B cell (primary cell): ENCODE results near the gene KCNJ6. TPM values are rescaled to one million over a fixed set of nuclear protein-coding genes. Genes with fewer than 3 reads are reported as not detected.

Experiments used
- ATAC-seq: fragments of 200-7000 bp; cut with Tn5 transposase; one replicate; pipeline ENCODE4 v1.10.0; 2021; ENCODE audit warnings: low read depth, mild to moderate bottlenecking, moderate number of reproducible peaks, moderate library complexity
- CTCF ChIA-PET: fragments of 350-600 bp; sonication (Branson Sonifier 250); formaldehyde crosslinking; loops from one replicate; lab custom pipeline; 2021; ENCODE audit warnings: antibody characterized with exemption, inconsistent platforms; lab: Charles Lee
- POLR2A ChIA-PET: fragments of 350-600 bp; sonication (Branson Sonifier 250); formaldehyde crosslinking; loops from one replicate; lab custom pipeline; 2021; ENCODE audit warnings: antibody characterized with exemption; lab: Charles Lee
- DNase-seq: peaks from one replicate; pipeline ENCODE4 v3.0.0; 2013
- H2AFZ ChIP-seq: 2 replicates; pipeline ENCODE4 v1.6.1; 2012; ENCODE audit warnings: mild to moderate bottlenecking, low read depth, low read length; ENCODE audit not compliant: insufficient read depth, poor library complexity, severe bottlenecking
- H3K27ac ChIP-seq, 2 donors: 1 replicate in 1 of 2; 2 replicates in 1 of 2; pipeline ENCODE4 v1.5.1; 2012 to 2013; ENCODE audit warnings: low read length in 2 of 2, mild to moderate bottlenecking in 2 of 2, moderate library complexity in 1 of 2
- H3K27me3 ChIP-seq, 4 experiments: fragments of 200-600 bp in 1 of 4; sonication (generic) in 1 of 4; replicated peaks in 1 of 4; 1 replicate in 2 of 4; 2 replicates in 2 of 4; pipeline versions ENCODE4 v1.6.1 to v1.7.0; 2013 to 2016; ENCODE audit warnings: low read length in 3 of 4, mild to moderate bottlenecking in 2 of 4, mixed read lengths in 1 of 4, moderate library complexity in 1 of 4; ENCODE audit not compliant: insufficient read depth in 4 of 4, control insufficient read depth in 3 of 4; ENCODE audit errors: control extremely low read depth in 1 of 4
- H3K36me3 ChIP-seq, 2 experiments: replicated peaks in 1 of 2; 1 replicate in 1 of 2; 2 replicates in 1 of 2; pipeline versions ENCODE4 v1.6.1 to v1.7.1; 2013; ENCODE audit warnings: low read length in 1 of 2; ENCODE audit not compliant: insufficient read depth in 2 of 2, control insufficient read depth in 1 of 2; ENCODE audit errors: control extremely low read depth in 1 of 2, extremely low read depth in 1 of 2
- H3K4me1 ChIP-seq, 2 donors: fragments of 200-600 bp in 1 of 2; sonication (generic) in 1 of 2; 1 replicate in 1 of 2; 2 replicates in 1 of 2; pipeline versions ENCODE4 v1.5.1 to v1.6.1; 2013 to 2017; ENCODE audit warnings: low read length in 2 of 2; ENCODE audit not compliant: control insufficient read depth in 2 of 2, insufficient read depth in 2 of 2
- H3K4me2 ChIP-seq: replicated peaks from 2 replicates; pipeline ENCODE3; 2012; ENCODE audit warnings: mild to moderate bottlenecking, low read depth, low read length; ENCODE audit not compliant: poor library complexity, severe bottlenecking
- H3K4me3 ChIP-seq, 5 experiments: fragments of 200-600 bp in 1 of 5; sonication (generic) in 1 of 5; 1 replicate in 3 of 5; 2 replicates in 2 of 5; pipeline versions ENCODE4 v1.5.1 to v1.7.0; 2011 to 2016; ENCODE audit warnings: low read length in 4 of 5, mild to moderate bottlenecking in 4 of 5, low read depth in 2 of 5, control low read depth in 1 of 5, moderate library complexity in 1 of 5; ENCODE audit not compliant: insufficient read depth in 1 of 5; ENCODE audit errors: control extremely low read depth in 1 of 5, extremely low read depth in 1 of 5
- H3K79me2 ChIP-seq: fragments of 200-600 bp; sonication (generic); one replicate; pipeline ENCODE4 v1.6.0; 2016; ENCODE audit warnings: low read length; ENCODE audit not compliant: control insufficient read depth, insufficient read depth
- H3K9ac ChIP-seq: fragments of 200-600 bp; sonication (generic); 2 replicates; pipeline ENCODE4 v1.6.1; 2017; ENCODE audit warnings: mild to moderate bottlenecking, low read length, moderate library complexity
- H3K9me3 ChIP-seq, 3 donors: one replicate each; pipeline versions ENCODE4 v1.6.1 to v1.7.1; 2013; ENCODE audit warnings: low read length in 2 of 3; ENCODE audit not compliant: control insufficient read depth in 2 of 3, insufficient read depth in 1 of 3; ENCODE audit errors: control extremely low read depth in 1 of 3
- H4K20me1 ChIP-seq: 2 replicates; pipeline ENCODE4 v1.6.0; 2012; ENCODE audit warnings: mild to moderate bottlenecking, low read length; ENCODE audit not compliant: insufficient read depth, control insufficient read depth, poor library complexity, severe bottlenecking
- H3K27ac Mint-ChIP-seq: one replicate; pipeline ENCODE4 v1.8.0; 2021; ENCODE audit warnings: mixed read lengths
- H3K27me3 Mint-ChIP-seq: one replicate; pipeline ENCODE4 v1.8.0; 2021; ENCODE audit warnings: mixed read lengths
- H3K4me1 Mint-ChIP-seq: one replicate; pipeline ENCODE4 v1.8.0; 2021; ENCODE audit warnings: mixed read lengths
- H3K4me3 Mint-ChIP-seq: one replicate; pipeline ENCODE4 v1.8.0; 2021; ENCODE audit warnings: mixed read lengths
- H3K9me3 Mint-ChIP-seq: one replicate; pipeline ENCODE4 v1.8.0; 2022; ENCODE audit warnings: mixed read lengths; ENCODE audit not compliant: insufficient read depth
- CTCF ChIP-seq: fragments of 200-600 bp; IDR thresholded peaks from one replicate; pipeline ENCODE4 v1.8.0; 2022; ENCODE audit warnings: antibody characterized with exemption, mild to moderate bottlenecking
- EZH2 ChIP-seq: IDR thresholded peaks from 2 replicates; pipeline ENCODE4 v1.6.1; 2012; ENCODE audit warnings: borderline replicate concordance, low read depth, mild to moderate bottlenecking, moderate library complexity, low read length; ENCODE audit not compliant: insufficient read depth, poor library complexity, severe bottlenecking
- WGBS: methylation state at CpG from one replicate; pipeline ENCODE4 v1.1.5; 2013; ENCODE audit warnings: missing lambda C conversion rate; ENCODE audit not compliant: insufficient coverage; 5-methylcytosine and 5-hydroxymethylcytosine counted together
- intact Hi-C: fragments of 100-400 bp; cut with micrococcal nuclease; formaldehyde crosslinking; loops from one replicate; pipeline ENCODE4 v1.10.0; 2022
- polyA plus RNA-seq: library from polyadenylated mRNA; depleted of rRNA; stranded (reverse); fragments of >200 nt; gene quantifications from 2 replicates; pipeline ENCODE4 v1.2.3, GENCODE V29; 2012
- total RNA-seq, 2 donors: library from RNA; stranded (reverse); fragments of 120-200 nt in 1 of 2; gene quantifications; 1 replicate in 1 of 2; 2 replicates in 1 of 2; pipeline versions ENCODE4 v1.2.3 to v1.2.4, GENCODE V29; 2013 to 2022

KCNJ6 gene
- total and polyA plus RNA-seq, 2 donors (not counting 1 experiment from before 2014, with no cell fraction given), result not detected

- no peak overlapping the region for H3K4me3 ChIP-seq
- ChIA-PET CTCF (interaction anchor here (0.7 kb wide), 1 partner anchor 440 kb away, joined by 3 read pairs; no protein-coding TSS in a partner anchor), POLR2A (no interaction called here)
- no peaks in the 10 kb centered on the region for H4K20me1 ChIP-seq
- peaks cover 0 to 6% of the 10 kb centered on the region in 2 donors for H3K4me1 ChIP-seq
- H3K79me2 ChIP-seq, result no peaks in the 10 kb centered on the region
- H3K27me3 ChIP-seq, result peaks cover 0 to 8% (median 0%) of the 10 kb centered on the region in 4 experiments
- over 99% methylated on average over 7 of the region's 7 CpGs for WGBS
- DNase-seq (no peak), ATAC-seq (no peak)
- H3K36me3 ChIP-seq, result no peaks in the 10 kb centered on the region
- no peak overlapping the region for H3K4me2 ChIP-seq
- H3K9ac ChIP-seq, result no peak overlapping the region
- peaks cover 0 to 8% (median 0%) of the 10 kb centered on the region in 3 donors for H3K9me3 ChIP-seq
- H3K27ac ChIP-seq, result no peak overlapping the region
- H3K4me1 Mint-ChIP-seq, result peaks cover 3% of the 10 kb centered on the region
- no peaks in the 10 kb centered on the region for H3K9me3 Mint-ChIP-seq
- intact Hi-C loops, result no loop called here
- no peak overlapping the region for H3K27ac Mint-ChIP-seq
- no peak overlapping the region for H3K4me3 Mint-ChIP-seq
- no peak overlapping the region for H2AFZ ChIP-seq
- H3K27me3 Mint-ChIP-seq, result peaks cover 8% of the 10 kb centered on the region
- TF ChIP-seq EZH2 (no peak), CTCF (no peak)
These were observed 214.0 kb downstream of the KCNJ6 start for GRCh38 chr21:37702241-37702640.

GRCh38 chr21:37700641-37701202 is 215.5 kb downstream of the KCNJ6 start:
- POLR2A ChIA-PET, result no interaction called here
- TF ChIP-seq CTCF, result peak; percentile 46
- TF ChIP-seq EZH2, result no peak

More at GRCh38 chr21:37700641-37701202, 215.5 kb downstream of the KCNJ6 start:
- Histone ChIP-seq H3K4me2 (no peak overlapping the region), H3K36me3 (no peaks in the 10 kb centered on the region), H3K79me2 (no peaks in the 10 kb centered on the region), H3K4me1 (peaks cover 0 to 6% of the 10 kb centered on the region in 2 donors), H3K9me3 (peaks cover 0 to 8% (median 0%) of the 10 kb centered on the region in 3 donors), H3K27me3 (peaks cover 0 to 10% (median under 1%) of the 10 kb centered on the region in 4 experiments), H2AFZ (no peak overlapping the region), H4K20me1 (no peaks in the 10 kb centered on the region), H3K4me3 (no peak overlapping the region), H3K27ac (no peak overlapping the region), H3K9ac (no peak overlapping the region)
- intact Hi-C loops, result no loop called here
- CTCF ChIA-PET, result interaction anchor here (1.0 kb wide), 1 partner anchor 9 kb away, joined by 3 read pairs; no protein-coding TSS in a partner anchor
- H3K9me3 Mint-ChIP-seq, result no peaks in the 10 kb centered on the region
- peaks cover 3% of the 10 kb centered on the region for H3K4me1 Mint-ChIP-seq
- peak; percentile 64 for ATAC-seq
- WGBS, result 49% methylated on average over 3 of the region's 6 CpGs
- no peak overlapping the region for H3K27ac Mint-ChIP-seq
- no peak overlapping the region for H3K4me3 Mint-ChIP-seq
- DNase-seq, result peak; percentile 51
- H3K27me3 Mint-ChIP-seq, result peaks cover 23% of the 10 kb centered on the region
